Right atrium auricular region (tissue), 2 donors: ENCODE measurements around the gene TPRG1L. TPM values are rescaled to one million over a fixed set of nuclear protein-coding genes. Genes with fewer than 3 reads are reported as not detected.

Source experiments
- DNase-seq: peaks from one replicate; pipeline ENCODE4 v3.0.0-alpha.2; 2019; ENCODE audit warnings: low spot score
- H3K27ac ChIP-seq, 2 donors: fragments of 200-600 bp; sonication (generic); 1 replicate in 1 of 2; 2 replicates in 1 of 2; pipeline ENCODE4 v1.5.1; 2016 to 2019
- H3K27me3 ChIP-seq, 2 donors: fragments of 200-600 bp; sonication (generic); one replicate each; pipeline versions ENCODE4 v1.5.1 to v1.6.0; 2017 to 2019
- H3K36me3 ChIP-seq: fragments of 200-600 bp; sonication (generic); one replicate; pipeline ENCODE4 v1.5.1; 2016
- H3K4me1 ChIP-seq, 2 donors: fragments of 200-600 bp; sonication (generic); one replicate each; pipeline versions ENCODE4 v1.5.1 to v1.6.0; 2017 to 2019
- H3K4me3 ChIP-seq, 2 donors: fragments of 200-600 bp; sonication (generic); 1 replicate in 1 of 2; 2 replicates in 1 of 2; pipeline ENCODE4 v1.5.1; 2017 to 2019; ENCODE audit warnings: mild to moderate bottlenecking in 1 of 2, moderate library complexity in 1 of 2
- H3K9me3 ChIP-seq, 2 donors: fragments of 200-600 bp; sonication (generic); one replicate each; pipeline ENCODE4 v1.5.1; 2019
- CTCF ChIP-seq, 2 donors: fragments of 200-600 bp; sonication (generic); IDR thresholded peaks; one replicate each; pipeline ENCODE4 v1.5.1; 2019; ENCODE audit warnings: antibody characterized with exemption in 2 of 2
- total RNA-seq, 2 donors: library from RNA; depleted of rRNA; stranded (reverse); fragments of >200 nt; gene quantifications; one replicate each; pipeline ENCODE4 v1.1.0, GENCODE V29; 2016

The TPRG1L gene
- total RNA-seq, 2 donors from 2014 or later = 30.0 to 33.3 TPM

DNA sequence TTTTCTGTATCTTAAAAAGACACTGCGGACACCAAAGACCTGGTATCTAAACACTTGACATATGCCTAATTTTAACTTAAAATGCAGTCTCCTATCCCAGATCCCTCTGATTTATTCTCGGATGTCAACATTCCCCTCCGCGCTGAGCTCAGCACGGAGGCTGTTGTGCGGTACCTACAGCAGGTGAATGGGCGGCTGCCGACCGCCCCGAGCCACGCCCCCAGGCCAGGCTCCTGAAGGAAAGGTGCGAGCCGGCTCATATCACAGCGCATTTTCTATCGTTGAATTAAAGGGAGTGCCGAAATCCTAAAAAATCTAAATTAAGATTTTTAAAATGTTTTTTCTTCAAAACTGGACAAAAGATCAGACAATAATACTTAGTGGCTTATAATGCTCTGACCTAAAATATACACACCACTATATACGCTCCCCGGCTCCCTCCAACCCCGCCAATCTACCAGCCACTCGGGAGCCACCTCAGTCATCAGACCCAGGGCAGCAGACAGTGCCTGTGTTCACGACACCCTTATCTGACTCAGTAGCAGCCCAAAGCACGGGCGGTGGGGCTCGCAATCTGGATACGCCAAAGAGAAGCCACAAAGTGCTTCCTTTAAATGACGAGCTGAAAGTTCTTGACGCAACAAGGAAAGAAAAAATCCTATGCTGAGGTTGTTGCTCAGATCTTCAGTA, 21.0 kb downstream of the TPRG1L start:
- Histone ChIP-seq H3K9me3 (no peaks in the 10 kb centered on the region), H3K4me1 (peaks cover 0 to 20% of the 10 kb centered on the region in 2 donors), H3K27ac (no peak overlapping the region), H3K36me3 (peaks cover 22% of the 10 kb centered on the region), H3K4me3 (no peak overlapping the region), H3K27me3 (peaks cover 4% of the 10 kb centered on the region in 2 donors)
- no peak for DNase-seq
- no peak for TF ChIP-seq CTCF (IDR thresholded peaks at IDR 0.05)

DNA sequence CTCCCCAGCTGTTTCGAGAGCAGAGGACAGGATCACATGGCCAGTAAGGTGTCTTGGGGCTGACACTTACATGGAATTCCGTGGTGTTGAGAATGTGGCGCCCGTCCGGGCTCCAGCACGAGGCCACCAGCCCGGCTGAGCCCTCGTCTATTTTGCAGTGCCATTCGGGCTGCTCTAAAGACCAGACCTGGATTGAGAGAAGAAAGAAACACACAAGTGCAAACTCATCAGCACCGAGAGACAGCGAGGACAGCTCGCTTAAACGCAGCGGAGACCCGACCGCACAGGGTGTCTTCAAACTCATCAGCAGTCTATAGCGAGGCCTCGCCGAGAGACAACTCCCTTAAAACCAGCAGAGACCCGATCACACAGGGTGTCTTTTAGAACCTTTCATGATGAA, 21.8 kb downstream of the TPRG1L start:
- peaks cover 11 to 12% of the 10 kb centered on the region in 2 donors for H3K27me3 ChIP-seq
- no peak overlapping the region for H3K27ac ChIP-seq
- no peak for TF ChIP-seq CTCF (IDR thresholded peaks at IDR 0.05)
- DNase-seq = no peak
- no peak overlapping the region for H3K4me3 ChIP-seq
- no peaks in the 10 kb centered on the region for H3K9me3 ChIP-seq
- peaks cover 0 to 28% of the 10 kb centered on the region in 2 donors for H3K4me1 ChIP-seq
- peaks cover 22% of the 10 kb centered on the region for H3K36me3 ChIP-seq

- no peaks in the 10 kb centered on the region for H3K9me3 ChIP-seq
- DNase-seq = peak; percentile 90
- peaks cover 15 to 16% of the 10 kb centered on the region in 2 donors for H3K27me3 ChIP-seq
- H3K4me3 ChIP-seq = peak within 1 kb of the TSS; percentile 67 to 71
- H3K27ac ChIP-seq = peak within 1 kb of the TSS in 1 of 2 donors; percentile 0
- peaks cover 22% of the 10 kb centered on the region for H3K36me3 ChIP-seq
- TF ChIP-seq CTCF (IDR thresholded peaks at IDR 0.05) = peak in 1 of 2 donors; percentile 26
- H3K4me1 ChIP-seq = peaks cover 0 to 41% of the 10 kb centered on the region in 2 donors
Observed at GRCh38 chr1:3649342-3650247, 24.8 kb downstream of the TPRG1L start, which contains the start of gene WRAP73. TSS of gene WRAP73 (minus strand) at chr1:3650103. CDS start at chr1:3649999, 104 bp downstream.

DNA sequence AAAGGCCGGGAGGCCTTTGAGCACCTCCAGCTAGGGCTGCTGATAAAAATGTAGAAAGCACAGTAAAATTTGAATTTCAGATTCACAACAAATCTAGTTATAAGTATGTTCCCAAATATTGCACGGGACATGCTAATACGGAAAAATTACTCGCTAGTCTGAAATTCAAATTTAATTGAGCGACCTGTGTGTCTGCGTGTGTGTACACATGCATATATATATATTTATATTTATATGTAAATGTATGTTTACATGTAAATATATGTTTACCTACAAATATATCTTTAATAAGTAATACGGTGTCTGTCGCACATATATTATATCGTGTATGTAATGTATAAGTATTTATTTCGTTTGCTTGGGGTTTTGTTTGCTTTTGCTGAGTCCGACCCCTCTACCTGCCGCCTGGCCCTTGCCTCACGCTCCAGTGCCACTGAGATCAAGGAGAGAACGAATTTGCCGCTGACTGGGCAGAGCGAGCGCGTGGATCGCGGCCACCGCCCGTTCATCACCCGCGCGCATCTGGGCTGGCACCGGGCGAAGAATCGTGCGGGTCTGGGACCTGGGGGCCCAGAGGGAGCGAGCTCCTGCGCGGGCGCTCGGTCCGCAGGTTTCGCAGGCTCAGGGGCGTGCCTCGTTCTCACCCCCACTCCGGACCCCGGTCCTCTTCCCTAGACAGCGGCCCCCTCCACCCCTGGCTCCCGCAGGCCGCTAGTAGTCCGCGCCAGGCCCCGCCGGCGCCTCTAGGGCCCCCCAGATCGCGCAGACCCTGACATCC, 25.6 kb downstream of the TPRG1L start:
- Histone ChIP-seq H3K9me3 (no peaks in the 10 kb centered on the region), H3K4me3 (peak overlapping the region in 1 of 2 donors; percentile 71), H3K4me1 (peaks cover 0 to 41% of the 10 kb centered on the region in 2 donors), H3K27ac (no peak overlapping the region), H3K27me3 (peaks cover 15 to 16% of the 10 kb centered on the region in 2 donors), H3K36me3 (peaks cover 17% of the 10 kb centered on the region)
- no peak for DNase-seq
- TF ChIP-seq CTCF (IDR thresholded peaks at IDR 0.05) = peak in 1 of 2 donors; percentile 4
